ENCODE measurements around the gene AAMDC.

DNA sequence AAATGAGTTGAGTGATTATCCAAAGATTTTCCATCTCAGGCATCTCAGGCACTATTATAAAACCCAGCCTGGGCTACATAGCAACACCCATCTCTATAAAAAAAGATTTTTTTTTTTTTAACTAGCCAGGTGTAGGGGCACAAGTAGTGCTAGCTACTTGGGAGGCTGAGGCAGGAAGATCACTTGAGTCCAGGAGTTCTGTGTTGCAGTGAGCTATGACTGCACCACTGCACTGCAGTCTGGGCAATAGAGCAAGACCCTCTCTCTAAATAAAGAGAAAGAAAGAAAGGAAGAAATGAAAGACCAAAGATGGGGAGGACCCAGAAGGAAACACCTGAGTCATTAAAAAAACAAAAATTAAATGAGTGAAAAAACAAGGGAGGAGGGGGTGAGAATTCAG is 14.5 kb upstream of the AAMDC start:
- TF ChIP-seq CTCF (IDR thresholded peaks at IDR 0.05) (no peak), POLR2A (IDR thresholded peaks at IDR 0.05) (no peak)
